ENCODE measurements around the gene FAAP100. TPM values are rescaled to one million over a fixed set of nuclear protein-coding genes. Genes with fewer than 3 reads are reported as not detected.
"Not testable (repeated sequence)": the region's sequence is repeated elsewhere in the genome, so short reads cannot be mapped to it uniquely, and the experiment has no call there.

Gene FAAP100
- total RNA-seq, 1 donor from 2014 or later, result 21.6 TPM

- DNase-seq (ENCODE audit: low spot score in 2 of 2) (no peak), FAIRE-seq (no peak)
Measured at GRCh38 chr17:81539961-81540675, 12.0 kb downstream of the FAAP100 start.

DNA sequence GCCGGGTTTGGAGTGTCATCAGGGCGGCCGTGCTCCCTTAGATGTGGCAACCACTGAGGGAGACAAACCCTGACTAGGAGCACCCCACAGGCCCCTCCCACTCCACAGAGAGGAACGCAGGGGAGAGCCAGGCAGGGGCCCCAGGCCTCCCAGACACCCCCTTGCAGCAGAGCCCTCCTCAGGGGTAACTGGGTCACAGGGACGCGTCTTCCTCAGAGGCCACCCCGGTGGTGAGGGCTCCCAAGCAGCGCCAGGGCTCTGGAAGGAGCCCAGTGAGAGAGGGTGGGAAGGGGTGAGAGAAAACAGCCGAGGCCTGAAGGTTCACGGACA, 12.6 kb downstream of the FAAP100 start:
- no peak for DNase-seq (ENCODE audit: low spot score in 2 of 2)
- FAIRE-seq, result no peak

DNA sequence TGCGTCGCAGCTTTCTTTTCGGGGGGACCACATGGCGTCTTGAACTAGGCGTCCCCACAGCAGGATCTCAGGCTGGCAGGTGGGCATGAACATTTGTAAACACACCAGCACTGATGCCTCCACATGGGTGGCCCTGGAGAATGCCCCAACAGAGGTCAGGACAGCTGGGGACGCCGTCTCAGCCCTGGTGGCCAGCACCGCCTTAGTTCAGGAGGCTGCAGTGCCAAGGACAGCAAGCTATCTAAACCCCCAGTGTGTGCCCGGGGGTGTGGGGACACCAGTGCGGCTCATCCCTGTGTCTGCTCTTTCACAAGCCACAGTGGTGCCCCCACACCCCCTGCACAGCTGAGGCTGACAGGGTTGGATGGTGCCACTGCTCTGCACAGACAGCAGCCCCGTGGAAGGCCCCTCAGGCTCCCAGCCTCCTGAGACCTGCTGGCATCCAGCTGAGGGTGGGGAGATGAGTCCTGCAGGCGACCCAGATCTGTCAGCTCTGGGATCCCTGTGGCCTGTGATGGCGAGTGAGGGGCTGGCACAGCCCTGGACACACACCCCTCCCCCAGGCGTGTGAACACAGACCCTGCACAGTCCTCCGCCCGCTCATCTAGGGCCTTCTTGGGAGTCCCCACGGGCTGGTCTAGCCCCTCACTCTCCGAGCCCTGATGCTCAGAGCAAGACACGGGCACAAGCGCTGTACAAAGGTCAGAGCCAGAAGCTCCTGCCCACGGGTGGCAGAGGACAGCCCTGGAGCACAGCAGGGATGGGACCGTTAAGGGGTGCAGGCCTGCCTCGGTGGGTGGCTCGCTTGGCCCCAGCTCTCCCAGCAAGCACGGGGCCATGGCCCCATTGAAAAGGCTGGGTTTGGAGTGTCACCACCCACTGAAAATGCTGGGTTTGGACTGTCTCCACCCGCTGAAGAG, 13.2 kb downstream of the FAAP100 start:
- DNase-seq (ENCODE audit: low spot score in 2 of 2), result no peak
- FAIRE-seq, result no peak

GRCh38 chr17:81537856-81538555, 14.1 kb downstream of the FAAP100 start:
- no peak for DNase-seq (ENCODE audit: low spot score in 2 of 2)
- FAIRE-seq, result no peak

GRCh38 chr17:81537343-81537855, 14.8 kb downstream of the FAAP100 start:
- no peak for DNase-seq (ENCODE audit: low spot score in 2 of 2)
- no peak for FAIRE-seq

GRCh38 chr17:81536299-81537290, 15.6 kb downstream of the FAAP100 start:
- DNase-seq (ENCODE audit: low spot score in 2 of 2) (no peak), FAIRE-seq (no peak)

DNA sequence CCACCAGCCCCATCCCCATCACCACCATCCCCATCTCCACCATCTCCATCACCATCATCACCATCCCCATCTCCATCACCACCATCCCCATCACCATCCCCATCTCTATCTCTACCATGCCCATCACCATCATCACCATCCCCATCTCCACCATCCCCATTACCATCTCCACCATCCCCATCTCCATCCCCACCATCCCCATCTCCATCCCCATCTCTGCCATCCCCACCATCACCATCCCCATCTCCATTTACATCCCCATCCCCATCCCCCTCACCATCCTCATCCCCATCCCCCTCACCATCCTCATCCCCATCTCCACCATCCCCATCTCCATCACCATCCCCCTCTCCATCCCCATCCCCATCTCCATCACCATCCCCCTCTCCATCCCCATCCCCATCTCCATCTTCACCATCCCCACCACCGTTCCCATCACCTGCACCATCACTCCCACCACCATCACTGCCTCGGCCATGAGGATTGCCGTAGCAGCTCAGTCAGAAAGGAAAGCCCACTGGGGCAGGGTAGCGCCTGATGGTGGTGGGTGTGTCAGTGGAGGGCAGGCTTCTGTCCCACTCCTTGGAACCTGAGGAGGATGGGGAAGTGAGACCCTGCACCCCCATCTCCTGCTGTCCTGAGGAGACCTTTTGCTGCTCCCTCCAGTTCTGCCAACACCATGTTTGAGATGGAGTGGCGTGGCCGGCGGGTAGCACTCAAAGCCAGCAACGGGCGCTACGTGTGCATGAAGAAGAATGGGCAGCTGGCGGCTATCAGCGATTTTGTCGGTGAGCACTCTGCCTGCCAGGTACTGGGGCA, 16.5 kb downstream of the FAAP100 start:
- DNase-seq (ENCODE audit: low spot score in 2 of 2) (no peak), FAIRE-seq (no peak)

GRCh38 chr17:81535007-81535328, 17.2 kb downstream of the FAAP100 start:
- FAIRE-seq (no peak), DNase-seq (ENCODE audit: low spot score in 2 of 2) (no peak)

DNA sequence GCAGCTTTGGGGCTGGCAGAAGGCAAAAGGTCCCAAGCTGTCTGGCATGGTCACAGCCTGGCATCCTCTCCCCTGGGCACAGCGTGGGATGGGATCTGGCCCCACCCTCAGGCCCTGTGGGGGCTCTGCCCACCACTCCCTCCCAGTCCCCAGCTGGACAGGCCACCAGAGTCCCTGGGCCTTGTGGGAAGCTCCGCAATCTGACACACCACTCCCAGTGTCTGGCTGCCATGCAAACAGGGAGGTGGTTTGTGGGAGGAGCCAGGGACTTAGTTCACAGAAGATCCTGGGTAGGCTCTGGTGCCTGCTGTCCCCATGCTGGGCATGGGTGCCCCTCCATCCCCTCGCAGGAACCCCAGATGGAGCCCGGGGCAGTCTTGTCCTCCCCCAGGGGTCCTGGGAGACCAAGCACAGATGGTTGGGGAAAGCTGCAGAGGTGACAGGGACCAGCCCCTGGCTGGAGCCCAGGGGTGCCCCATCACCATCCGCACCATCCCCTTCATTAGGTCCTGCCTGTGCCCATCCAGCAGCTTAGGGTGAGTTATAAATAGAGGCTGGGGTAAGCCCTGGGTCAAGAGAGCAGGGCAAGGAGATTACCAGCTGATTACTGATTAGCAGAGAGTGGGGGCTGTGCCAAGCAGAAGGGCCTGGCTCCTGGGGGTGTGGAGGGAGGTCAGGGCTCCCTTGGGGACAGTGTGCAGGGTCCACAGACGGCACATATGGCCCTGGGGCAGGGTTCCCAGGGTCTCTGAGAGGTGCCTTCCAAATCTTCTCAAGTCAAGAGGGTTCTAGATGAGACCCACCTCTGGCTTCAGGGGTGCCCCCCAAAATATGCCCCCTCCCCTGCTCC, 17.8 kb downstream of the FAAP100 start:
- DNase-seq (ENCODE audit: low spot score in 2 of 2) (no peak), FAIRE-seq (no peak)

DNA sequence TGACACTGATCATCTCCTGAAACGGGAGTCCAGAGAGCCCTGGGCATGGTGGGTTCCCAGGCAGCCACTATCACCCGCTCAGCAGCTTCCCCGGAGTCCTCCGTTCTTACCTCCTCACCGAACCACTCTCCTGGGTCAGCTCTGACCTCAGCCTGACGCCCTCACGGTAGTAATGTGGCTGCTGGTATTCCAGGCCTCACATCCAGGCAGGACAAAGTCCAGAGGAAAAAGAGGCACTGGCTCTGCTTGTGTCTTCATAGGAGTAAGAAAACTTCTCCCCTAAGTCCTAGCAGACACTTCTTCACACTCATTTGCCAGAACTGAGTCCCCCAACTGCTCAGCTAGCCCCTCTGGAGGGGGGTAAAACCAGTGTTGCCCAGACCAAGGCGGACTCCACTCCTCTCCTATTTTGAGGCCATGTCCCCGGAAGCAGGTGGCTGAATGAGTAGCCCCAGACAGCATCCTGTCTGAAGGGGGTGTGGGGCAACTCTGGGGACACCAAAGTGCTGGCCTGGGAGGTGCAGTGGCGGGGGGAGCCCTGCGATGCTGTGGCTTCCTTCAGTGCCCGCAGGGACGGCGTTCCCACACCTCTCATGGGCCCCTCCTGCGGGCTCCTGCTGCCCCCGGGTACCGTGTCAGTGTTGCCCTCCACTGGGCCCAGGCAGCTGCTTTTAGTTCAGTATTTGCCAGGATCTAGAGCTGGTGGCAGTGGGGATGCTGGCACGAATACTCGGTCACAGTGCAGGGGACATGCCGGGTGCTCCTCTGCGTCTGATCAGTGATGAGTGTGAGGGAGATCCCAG, 18.6 kb downstream of the FAAP100 start:
- FAIRE-seq, result no peak
- DNase-seq (ENCODE audit: low spot score in 2 of 2), result no peak

GRCh38 chr17:81532490-81533287, 19.5 kb downstream of the FAAP100 start:
- no peak for FAIRE-seq
- no peak for DNase-seq (ENCODE audit: low spot score in 2 of 2)

GRCh38 chr17:81531998-81532404, 20.2 kb downstream of the FAAP100 start:
- not testable (repeated sequence) for DNase-seq (ENCODE audit: low spot score in 2 of 2); FAIRE-seq

DNA sequence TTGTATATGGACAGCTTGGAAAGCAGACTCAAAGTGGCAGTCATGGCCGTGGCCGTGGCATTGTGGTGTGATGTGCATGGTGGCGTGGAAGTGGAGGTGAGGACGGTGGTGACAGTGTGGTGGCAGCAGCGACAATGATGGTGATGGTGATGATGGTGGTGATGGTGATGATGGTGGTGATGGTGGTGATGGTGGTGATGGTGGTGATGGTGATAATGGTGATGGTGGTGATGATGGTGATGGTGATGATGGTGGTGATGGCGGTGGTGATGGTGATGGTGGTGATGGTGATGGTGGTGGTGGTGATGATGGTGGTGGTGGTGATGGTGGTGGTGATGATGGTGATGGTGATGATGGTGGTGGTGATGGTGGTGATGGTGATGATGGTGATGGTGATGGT, 21.1 kb downstream of the FAAP100 start:
- not testable (repeated sequence) for FAIRE-seq; DNase-seq (ENCODE audit: low spot score in 2 of 2)

DNA sequence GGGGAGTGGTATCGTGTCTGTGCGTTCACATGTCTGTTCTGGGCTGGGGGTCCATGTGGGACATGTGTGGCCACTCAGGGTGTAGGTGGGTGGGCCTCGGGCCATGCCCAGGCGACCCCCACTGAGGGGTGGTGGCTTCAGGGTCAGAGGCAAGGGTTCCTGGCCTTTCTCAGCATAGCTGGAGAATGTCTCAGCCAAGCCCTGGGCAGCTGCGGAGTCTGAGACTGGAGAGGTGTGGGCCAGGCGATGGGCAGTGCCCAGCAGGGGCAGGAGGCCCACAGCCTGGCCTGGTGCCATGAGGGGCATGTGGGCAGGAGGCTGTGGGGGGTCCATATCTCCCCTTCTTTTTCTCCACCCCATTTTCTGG, 22.7 kb downstream of the FAAP100 start:
- DNase-seq (ENCODE audit: low spot score in 2 of 2) (no peak), FAIRE-seq (no peak)

DNA sequence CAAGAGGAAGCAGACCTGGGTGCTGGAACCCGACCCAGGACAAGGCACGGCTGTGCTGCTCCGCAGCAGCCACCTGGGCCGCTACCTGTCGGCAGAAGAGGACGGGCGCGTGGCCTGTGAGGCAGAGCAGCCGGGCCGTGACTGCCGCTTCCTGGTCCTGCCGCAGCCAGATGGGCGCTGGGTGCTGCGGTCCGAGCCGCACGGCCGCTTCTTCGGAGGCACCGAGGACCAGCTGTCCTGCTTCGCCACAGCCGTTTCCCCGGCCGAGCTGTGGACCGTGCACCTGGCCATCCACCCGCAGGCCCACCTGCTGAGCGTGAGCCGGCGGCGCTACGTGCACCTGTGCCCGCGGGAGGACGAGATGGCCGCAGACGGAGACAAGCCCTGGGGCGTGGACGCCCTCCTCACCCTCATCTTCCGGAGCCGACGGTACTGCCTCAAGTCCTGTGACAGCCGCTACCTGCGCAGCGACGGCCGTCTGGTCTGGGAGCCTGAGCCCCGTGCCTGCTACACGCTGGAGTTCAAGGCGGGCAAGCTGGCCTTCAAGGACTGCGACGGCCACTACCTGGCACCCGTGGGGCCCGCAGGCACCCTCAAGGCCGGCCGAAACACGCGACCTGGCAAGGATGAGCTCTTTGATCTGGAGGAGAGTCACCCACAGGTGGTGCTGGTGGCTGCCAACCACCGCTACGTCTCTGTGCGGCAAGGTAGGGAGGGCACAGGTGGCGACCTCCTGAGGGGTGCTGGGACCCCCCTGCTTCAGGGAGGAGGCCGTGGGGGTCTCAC, 23.3 kb downstream of the FAAP100 start:
- FAIRE-seq (no peak), DNase-seq (ENCODE audit: low spot score in 2 of 2) (no peak)

GRCh38 chr17:81528384-81528650, 23.8 kb downstream of the FAAP100 start:
- no peak for FAIRE-seq
- no peak for DNase-seq (ENCODE audit: low spot score in 2 of 2)

All from frontal cortex (tissue), 4 donors.